HG03457 (cell line): ENCODE data around the gene OR6C6.
"Not testable (repeated sequence)": the region's sequence is repeated elsewhere in the genome, so short reads cannot be mapped to it uniquely, and the experiment has no call there.

Source experiments
- ATAC-seq: cut with Tn5 transposase; IDR thresholded peaks from one replicate; pipeline ENCODE4 v1.9.1; 2021; ENCODE audit warnings: moderate number of reproducible peaks; ENCODE audit not compliant: unreplicated experiment

The OR6C6 gene

DNA sequence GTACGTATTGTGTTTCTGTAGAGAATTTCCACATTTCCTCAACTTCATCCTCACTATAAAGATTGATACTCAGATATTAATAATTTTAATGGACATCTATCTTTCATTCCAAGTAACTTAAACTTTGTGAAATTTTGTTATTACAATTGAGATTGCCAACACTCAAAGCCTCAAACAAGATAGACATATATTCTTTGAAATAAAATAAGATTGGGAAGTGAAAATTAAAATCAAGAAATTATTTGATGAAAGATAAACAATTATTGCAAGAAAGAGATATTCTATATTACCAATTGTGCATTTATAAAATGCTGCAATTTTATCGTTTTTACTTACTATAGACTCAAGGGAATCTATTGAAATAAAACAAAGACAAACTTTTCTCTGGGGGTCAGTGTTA is at the start of gene OR6C6:
Gene OR6C6, minus strand, starts transcription at position 101 of the 400 bp plus-strand sequence. CDS start 1,337 bp downstream, outside the sequence.
- no peak for ATAC-seq

DNA sequence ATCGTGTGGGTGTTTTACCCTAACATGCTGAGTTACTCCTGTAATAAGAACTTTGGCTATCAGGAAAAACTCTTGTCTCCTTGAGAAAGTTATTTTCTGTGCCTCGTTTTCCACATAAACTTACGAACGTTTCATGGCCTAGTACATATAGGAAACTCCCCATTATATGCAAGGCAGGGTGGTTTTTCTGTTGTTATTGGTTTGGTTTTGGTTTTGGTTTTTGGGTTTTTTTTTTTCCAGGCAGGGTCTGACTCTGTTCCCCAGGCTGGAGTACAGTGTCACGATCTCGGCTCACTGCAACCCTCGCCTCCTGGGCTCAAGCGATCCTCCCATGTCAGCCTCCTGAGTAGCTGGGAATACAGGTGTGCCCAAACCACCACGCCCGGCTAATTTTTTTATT is 39.6 kb upstream of the OR6C6 start:
- ATAC-seq: no peak

GRCh38 chr12:55330446-55330845 is 34.1 kb upstream of the OR6C6 start, which contains the start of gene OR6C3:
OR6C3 (plus strand) TSS chr12:55330746; CDS start chr12:55331701, 955 bp downstream.
- ATAC-seq: no peak

GRCh38 chr12:55325801-55326200 is 29.4 kb upstream of the OR6C6 start:
- not testable (repeated sequence) for ATAC-seq

- ATAC-seq: no peak
Observed at GRCh38 chr12:55320201-55320600, 23.8 kb upstream of the OR6C6 start.

DNA sequence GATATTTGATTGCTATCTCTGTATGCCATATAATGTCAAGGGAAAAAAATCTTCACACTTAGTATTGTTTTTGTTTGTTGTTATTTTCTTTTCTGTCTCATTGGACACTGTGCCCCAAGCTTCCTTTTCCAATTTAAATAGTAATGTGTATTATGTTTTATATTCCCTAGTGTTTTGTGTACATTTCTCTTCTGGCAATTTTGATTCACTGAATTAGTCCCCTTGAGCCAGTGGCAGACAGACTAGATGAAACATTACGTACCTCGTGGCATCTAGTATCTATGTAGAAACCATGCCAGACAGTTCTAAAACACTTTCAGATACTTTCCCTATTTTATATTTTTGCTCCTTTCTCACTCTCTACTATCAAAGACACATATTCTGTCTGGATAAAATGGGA is 17.7 kb upstream of the OR6C6 start, which contains the start of gene OR6C1:
Gene OR6C1, plus strand, starts transcription at position 301 of the 400 bp plus-strand sequence. CDS start 6,257 bp downstream, outside the sequence.
- ATAC-seq: no peak

DNA sequence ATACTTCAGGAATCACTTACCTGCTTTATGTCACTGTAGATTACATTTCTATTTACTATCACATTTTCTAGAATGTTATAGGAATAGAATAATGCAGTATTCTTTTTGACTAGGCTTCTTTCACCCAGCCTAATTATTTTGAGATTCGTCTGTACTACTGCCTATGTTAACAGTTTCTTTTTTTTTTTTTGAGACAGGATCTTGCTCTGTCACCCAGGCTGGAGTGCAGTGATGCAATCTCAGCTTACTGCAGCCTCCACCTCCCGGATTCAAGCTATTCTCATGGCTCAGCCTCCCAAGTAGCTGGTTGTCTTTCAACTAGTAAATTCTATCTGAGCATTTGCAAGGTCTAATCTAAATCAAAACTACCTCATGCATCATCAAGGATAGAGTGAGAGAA is 6.4 kb downstream of the OR6C6 start:
- no peak for ATAC-seq

- no peak for ATAC-seq
Observed at GRCh38 chr12:55280991-55281390, 15.4 kb downstream of the OR6C6 start.

GRCh38 chr12:55258303-55258702 is 38.1 kb downstream of the OR6C6 start:
- ATAC-seq: no peak

DNA sequence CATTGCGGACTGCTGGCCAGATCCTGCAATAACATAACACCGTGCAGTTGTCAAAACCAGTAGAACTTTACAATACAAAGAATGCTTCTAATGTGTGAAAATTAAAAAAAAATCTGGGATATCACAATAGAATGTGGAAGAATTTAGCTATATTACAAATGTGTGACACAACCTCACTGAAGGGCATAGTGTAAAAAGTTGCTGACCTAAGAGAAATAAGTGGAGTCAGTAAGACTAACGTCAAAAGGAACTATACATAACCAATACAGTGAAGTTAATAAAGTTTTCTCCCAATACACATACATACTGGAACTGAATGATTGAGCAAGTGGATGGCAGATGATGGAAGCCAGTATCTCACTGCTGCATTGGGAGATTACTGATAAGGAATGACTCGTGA is 39.5 kb downstream of the OR6C6 start:
- no peak for ATAC-seq

DNA sequence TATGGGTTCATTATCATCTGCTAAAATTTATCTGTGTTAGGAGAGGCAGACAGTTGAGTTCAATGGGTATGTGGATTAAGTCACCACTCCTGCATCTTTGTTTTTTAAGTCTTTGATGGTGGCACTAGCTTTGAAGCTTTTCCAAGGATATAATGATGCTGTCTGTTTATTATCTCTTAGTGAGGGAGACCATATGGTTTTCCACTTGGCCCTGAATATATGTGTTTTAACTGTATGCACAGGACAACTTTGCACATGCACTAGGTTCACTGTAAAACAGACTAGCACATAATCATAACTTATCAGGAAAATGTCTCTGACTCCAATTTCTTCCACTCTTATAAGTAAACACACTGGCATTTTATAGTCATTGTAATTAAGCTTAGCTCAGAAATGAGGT is 43.1 kb downstream of the OR6C6 start:
- ATAC-seq: no peak

- no peak for ATAC-seq
Observed at GRCh38 chr12:55250944-55251343, 45.4 kb downstream of the OR6C6 start.

- no peak for ATAC-seq
Observed at GRCh38 chr12:55246159-55246558, 50.2 kb downstream of the OR6C6 start.

DNA sequence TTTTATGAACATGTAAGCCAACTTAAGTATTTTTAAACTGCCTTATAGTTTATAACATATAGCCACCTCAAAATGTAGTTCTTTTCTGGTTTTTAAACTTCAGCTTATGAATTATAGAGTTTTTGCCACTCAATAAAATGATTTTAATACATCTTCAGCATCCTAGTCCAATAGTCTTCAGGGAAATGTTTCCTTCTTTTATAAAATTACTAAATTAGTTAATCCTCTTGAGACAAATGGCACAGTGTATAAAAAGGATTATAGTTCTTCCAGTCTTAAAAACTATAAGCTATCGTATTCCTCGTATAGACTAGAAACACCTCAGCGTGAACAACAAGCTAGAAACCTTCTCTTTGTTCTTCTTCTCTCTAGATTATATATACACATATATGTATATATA is 52.1 kb downstream of the OR6C6 start, which contains the start of gene OR6C74:
Gene OR6C74, plus strand, starts transcription at position 301 of the 400 bp plus-strand sequence. CDS start 2,679 bp downstream, outside the sequence.
- no peak for ATAC-seq
